TTC549 (cell line): ENCODE data around the gene NFE2L3.
"Not testable (repeated sequence)": the region's sequence is repeated elsewhere in the genome, so short reads cannot be mapped to it uniquely, and the experiment has no call there.

Experiments used
- FAIRE-seq: peaks from 2 replicates; lab custom pipeline; 2012; peaks lifted over from hg19 to GRCh38; lab: Jason Lieb, UNC

Gene NFE2L3, protein sequence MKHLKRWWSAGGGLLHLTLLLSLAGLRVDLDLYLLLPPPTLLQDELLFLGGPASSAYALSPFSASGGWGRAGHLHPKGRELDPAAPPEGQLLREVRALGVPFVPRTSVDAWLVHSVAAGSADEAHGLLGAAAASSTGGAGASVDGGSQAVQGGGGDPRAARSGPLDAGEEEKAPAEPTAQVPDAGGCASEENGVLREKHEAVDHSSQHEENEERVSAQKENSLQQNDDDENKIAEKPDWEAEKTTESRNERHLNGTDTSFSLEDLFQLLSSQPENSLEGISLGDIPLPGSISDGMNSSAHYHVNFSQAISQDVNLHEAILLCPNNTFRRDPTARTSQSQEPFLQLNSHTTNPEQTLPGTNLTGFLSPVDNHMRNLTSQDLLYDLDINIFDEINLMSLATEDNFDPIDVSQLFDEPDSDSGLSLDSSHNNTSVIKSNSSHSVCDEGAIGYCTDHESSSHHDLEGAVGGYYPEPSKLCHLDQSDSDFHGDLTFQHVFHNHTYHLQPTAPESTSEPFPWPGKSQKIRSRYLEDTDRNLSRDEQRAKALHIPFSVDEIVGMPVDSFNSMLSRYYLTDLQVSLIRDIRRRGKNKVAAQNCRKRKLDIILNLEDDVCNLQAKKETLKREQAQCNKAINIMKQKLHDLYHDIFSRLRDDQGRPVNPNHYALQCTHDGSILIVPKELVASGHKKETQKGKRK

GRCh38 chr7:26151953-26152781 is at the start of gene NFE2L3:
TSS of gene NFE2L3 (plus strand) at chr7:26152198. CDS start at chr7:26152499, 301 bp downstream.
- FAIRE-seq, result no peak

DNA sequence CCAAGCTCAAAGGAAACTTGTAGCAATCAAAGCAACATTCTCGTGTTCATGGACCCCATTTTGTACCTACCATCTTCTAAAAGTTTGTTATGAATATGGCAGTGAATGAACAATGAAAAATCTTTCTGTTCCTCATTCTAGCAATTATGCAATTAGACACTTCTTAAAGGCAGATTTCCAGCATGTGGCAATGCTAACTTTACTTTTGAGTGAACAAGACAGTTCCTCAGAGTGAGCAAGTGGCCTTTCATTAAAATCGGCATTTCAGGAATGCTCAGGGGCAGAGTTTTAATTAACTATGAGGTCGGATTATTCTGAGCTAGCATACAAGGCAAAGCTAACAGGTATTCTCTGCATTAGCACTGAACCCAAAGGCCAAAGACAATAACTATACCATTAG is 48.4 kb upstream of the NFE2L3 start:
- no peak for FAIRE-seq

DNA sequence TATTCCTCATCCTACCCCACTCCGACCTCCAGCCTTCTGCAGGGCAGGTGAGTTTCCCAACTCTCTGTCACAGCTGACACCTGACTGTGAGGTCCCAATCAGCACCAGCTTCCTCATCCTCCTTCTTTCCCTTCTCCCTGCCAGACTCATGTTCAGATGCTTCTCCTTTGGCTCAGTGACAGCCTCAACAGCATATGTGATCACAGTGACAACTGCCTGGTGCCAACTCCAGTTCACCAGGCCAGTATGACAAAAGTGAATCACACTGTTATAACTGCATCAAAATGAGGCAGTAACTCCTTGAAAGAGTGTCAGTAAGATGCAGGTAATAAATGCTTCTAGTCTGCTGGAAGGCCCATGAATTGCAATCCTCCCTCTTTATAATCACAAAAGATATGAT is 46.8 kb upstream of the NFE2L3 start:
- FAIRE-seq, result no peak

DNA sequence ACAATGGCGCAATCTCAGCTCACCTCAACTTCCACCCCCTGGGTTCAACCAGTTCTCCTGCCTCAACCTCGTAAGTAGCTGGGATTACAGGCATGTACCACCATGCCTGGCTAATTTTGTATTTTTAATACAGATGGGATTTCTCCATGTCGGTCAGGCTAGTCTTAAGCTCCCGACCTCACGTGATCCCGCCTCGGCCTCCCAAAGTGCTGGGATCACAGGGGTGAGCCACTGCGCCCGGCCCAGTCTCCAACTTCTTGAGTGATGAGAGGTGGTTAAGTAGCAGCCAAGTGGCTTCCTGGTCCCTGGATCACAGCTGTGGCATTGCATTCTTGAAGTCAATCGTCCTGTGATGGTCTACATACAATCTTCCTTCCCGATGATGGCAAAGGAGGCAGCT is 46.1 kb upstream of the NFE2L3 start:
- no peak for FAIRE-seq

DNA sequence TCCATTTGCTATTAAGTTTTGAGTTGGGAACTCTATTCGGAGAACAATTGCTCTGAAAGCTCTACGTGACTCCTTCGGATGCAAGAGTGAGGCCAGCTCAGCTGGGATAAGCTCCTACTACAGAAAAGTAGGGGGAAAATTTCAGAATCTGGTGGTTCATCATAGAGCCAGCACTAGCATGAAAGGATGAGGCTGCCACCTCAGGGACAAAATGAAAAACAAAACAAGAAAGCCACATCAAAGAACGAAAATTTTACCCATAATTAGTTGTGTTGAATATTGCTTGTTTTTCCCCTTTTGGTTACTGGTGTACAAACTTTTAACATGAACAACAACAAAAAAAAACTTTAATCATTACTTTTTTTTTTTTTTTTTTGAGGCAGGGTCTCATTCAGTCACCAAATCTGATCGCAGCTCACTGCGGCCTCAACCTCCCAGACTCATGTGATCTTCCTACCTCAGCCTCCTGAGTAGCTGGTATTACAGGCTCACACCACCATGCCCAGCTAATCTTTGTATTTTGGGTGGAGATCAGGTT is 39.7 kb upstream of the NFE2L3 start:
- no peak for FAIRE-seq

DNA sequence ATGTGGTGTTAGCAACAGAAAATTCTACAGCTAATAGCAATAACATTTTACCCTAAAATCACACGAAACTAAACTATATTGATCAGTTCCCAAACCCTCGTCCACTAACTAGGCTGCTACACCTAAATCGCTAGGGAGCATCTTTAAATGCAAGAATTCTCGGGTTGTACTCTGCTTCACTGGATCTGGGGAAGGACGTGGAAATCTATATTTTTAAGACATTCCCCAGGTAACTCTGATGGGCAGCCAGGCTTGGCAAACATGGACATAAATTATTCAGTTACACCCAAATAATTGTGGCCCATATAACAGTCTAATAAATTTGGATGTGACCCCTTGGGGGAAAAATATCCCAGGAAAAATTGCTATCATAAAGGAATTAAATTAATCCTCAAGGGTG is 36.3 kb upstream of the NFE2L3 start:
- FAIRE-seq, result no peak

GRCh38 chr7:26117142-26117807 is 34.7 kb upstream of the NFE2L3 start:
- no peak for FAIRE-seq

GRCh38 chr7:26117970-26118369 is 34.0 kb upstream of the NFE2L3 start:
- no peak for FAIRE-seq

DNA sequence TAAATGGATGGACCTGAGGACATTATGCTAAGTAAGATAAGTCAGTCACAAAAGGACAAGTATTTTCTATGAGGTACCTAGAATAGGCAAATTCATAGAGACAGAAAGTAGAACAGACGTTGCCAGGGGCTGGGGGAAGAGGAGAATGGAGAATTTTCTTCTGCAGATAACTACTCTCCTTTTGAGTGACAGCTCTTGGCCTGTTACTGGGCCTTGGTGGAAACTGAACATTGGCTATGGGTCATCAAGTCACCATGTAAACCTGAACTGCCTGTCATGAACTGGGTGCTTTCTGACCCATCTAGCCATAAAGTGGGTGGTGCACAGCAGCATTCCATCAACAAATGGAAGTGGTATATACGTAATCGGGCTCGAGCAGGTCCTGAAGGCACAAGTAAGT is 29.3 kb upstream of the NFE2L3 start:
- FAIRE-seq, result no peak

DNA sequence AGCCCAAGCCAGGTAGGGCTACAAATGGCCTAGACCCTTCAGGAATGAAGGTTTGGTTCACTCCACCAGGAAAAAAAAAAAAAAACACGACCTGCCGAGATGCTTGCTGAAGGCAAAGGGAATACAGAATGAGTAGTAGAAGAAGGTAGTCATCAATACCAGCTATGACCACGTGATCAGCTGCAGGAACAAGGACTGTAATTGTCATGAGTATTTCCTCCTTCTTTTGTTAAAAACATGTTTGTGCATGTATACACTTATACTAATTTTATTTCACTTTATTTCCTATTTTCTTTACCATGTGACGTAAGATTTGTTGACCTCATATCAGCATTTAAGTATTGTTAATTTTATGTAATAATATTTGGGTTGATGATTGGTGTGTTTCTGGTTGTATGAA is 27.2 kb upstream of the NFE2L3 start:
- FAIRE-seq, result not testable (repeated sequence)

GRCh38 chr7:26127411-26127810 is 24.6 kb upstream of the NFE2L3 start:
- no peak for FAIRE-seq

- FAIRE-seq, result no peak
Measured at GRCh38 chr7:26131056-26131589, 20.9 kb upstream of the NFE2L3 start.

GRCh38 chr7:26135076-26135475 is 16.9 kb upstream of the NFE2L3 start:
- no peak for FAIRE-seq

DNA sequence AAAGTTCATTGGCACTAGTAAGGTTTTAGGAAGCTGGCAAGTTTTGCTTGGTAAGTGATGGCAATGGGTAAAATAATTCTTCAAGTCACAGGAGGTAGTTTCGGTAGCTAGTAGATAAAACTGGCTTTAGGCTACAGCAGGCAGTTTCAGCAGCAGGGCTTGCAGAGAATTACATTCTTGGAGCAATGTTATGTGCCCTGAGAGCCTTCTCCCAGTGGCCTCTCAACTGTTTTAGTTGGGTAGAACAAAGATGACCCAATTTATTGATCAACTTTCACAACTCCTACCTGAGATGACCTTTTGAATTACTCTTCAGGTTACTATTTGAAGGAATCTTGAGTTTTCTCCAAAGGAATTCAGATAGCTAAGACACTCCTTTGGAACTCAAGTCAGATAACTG is 16.4 kb upstream of the NFE2L3 start:
- FAIRE-seq, result no peak

GRCh38 chr7:26136831-26137230 is 15.2 kb upstream of the NFE2L3 start:
- no peak for FAIRE-seq

DNA sequence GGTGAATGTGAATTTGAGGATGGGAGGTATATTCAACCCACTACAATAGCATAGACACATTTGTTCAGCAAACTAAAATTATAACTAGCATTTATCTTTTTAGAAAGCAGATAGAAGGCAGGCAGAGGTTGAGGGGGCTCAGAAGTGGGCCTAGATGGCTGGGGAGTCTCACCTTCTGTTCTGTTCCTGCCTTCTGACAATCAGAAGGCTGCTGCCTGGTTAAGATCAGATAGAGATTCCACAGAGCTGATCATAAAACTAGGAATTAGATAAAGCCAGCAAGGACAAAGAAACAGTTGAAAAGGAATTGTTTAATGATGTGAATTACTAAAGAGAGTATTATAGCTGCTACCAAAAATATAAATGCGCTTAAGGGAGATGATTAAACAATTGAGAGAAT is 11.6 kb upstream of the NFE2L3 start:
- FAIRE-seq, result no peak

DNA sequence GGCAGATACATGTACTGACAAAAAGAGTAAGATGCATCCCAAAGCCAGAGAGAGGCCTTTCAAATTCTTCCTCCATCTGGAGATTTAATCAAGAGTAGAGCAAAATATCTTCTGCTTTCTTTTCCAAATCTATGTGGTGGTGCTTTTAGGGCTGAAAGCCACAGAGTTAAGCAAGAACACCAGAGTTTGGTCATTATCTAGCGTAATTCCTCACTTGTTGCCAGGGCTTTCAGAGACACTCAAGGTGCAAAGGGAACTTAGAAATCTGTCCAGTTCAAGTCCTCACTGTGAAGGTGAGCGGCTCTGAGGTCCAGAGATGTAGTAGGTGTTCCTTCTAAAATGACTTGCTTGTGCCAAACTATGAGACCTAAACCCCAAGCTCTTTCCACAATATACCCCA is 10.9 kb upstream of the NFE2L3 start:
- no peak for FAIRE-seq

GRCh38 chr7:26143298-26144048 is 8.5 kb upstream of the NFE2L3 start:
- FAIRE-seq, result no peak

DNA sequence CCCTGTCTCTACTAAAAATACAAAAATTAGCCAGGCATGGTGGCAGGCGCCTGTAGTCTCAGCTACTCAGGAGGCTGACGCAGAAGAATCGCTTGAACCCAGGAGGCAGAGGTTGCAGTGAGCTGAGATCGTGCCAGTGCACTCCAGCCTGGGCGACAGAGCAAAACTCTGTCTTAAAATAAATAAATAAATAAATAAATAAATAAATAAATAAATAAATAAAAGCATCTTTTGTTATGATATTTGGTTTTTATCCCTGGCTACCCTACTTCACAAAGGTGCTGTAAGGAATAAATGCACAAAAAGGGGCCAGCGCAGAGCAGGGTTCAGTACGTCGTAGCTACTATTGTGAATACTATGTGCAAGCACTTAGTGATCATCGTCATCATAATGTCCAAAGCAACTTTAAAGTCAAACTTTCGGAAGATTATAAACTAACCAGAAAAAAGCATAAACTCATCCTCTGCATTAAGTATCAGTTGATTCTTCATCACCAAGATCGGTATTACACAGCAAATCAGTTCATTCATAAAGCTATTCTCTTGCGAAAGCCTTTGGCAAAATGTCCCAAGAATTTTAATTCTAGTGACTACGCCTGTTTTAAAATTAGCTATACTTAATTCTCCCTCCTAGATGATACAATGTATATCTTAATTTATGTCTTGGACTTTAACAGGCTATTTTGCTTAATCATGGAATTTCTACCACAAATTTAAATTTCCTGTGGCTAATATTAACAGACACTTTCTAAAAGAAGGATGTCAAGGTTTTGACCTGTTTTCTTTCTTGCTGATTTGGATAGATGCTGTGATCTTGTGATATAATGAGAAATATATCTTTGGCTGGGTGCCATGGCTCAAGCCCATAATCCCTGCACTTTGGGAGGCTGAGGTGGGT is 7.6 kb upstream of the NFE2L3 start:
- no peak for FAIRE-seq

DNA sequence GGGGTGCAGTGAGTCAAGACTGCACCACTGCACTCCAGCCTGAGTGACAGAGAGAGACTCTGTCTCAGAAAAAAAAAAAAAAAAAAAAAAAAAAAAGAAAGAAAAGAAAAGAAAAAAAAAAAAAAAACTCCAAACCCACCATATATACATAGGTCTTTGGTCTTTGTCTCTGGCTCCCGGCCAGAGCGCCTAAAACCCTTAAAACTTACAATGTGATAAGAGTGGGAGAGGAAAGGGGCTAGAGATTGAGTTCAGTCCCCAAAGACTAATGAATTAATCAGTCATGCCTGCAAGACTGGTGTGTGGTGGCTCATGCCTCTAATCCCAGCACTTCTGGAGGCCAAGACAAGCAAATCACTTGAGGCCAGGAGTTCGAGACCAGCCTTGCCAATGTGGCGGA is 6.8 kb upstream of the NFE2L3 start:
- no peak for FAIRE-seq
